GM18861 (cell line): ENCODE results near the gene TCTN1.
"Not testable (repeated sequence)": the region's sequence is repeated elsewhere in the genome, so short reads cannot be mapped to it uniquely, and the experiment has no call there.

Experiments
- ATAC-seq: cut with Tn5 transposase; IDR thresholded peaks from one replicate; pipeline ENCODE4 v1.9.1; 2021; ENCODE audit not compliant: unreplicated experiment

The TCTN1 gene

DNA sequence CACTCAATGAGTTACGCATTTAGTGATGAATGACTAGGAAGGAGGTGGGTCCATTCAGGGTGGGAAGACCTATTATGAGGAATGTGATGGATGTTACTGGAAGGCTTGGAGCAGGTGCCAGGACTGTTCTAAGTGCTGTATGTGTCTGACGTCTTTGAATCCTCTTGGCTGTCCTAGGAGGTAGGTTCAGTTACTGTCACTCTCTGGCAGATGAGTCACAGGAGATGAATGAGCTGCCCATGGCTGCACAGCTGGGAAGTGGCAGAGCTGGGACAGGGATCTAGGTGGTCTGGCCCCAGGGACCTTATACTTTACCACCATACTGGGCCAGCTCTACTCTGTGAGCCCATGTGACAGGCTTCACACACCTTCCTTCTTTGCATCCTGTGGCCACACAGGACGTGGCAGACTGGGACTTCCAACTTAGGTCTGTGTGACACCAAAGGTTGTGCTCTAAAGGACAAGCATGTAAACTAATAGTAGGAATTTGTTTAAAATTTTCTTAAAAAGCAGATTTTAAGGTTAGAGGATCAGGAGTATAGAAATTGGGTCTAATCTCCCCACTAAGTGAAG is 24.0 kb downstream of the TCTN1 start:
- ATAC-seq = no peak

DNA sequence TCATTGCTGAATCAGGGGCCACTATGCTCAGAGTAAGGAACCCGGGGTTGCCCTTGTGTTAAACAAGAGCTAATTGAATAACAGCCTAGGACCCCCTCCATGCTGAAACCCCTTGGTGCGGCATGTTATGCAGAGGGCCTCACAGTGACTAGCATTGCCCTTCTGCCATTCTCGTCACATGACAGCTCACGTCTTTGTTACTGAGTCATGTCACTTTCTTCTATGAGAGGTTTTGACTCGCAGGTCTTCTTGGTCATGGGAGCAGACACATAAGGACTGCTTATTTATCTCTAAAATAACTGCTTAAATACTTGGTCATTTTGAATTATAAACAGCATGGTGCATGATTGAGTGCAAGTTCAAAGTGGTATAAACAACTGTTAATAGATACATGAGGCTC is 24.9 kb downstream of the TCTN1 start:
- ATAC-seq = no peak

DNA sequence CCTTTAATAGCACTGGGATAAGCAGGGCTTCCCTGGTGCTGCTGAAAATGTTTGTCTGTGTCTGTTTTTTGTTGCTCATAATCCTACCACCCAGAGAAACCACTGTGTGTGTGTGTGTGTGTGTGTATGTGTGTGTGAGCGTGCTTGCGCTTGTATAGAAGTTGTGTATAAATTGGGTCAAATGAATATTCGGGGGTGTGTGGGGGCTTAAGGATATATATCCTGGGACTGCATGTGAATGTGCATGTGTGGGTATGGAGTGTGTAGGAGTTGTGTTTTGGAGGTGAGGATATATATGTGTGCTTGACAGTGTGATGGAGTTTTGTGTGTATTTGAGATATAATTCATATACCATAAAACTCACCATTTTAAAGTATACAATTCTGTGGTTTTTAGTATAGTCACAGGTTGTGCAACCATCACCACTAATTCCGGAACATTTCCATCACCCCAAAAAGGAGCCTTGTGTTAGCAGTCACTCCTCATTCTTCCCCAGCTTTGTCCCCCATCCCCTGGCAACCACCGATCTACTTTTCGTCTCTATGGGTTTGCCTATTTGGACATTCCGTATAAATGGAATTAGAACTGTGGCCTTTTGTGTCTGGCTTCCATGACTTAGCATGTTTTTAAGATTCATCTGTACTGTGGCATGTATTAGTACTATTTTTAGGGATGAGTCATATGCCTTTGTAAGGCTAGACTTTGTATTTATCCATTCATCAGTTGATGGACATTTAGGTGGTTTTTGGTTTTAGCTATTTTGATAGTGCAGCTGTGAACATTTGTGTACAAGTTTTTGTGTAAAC is 25.6 kb downstream of the TCTN1 start:
- no peak for ATAC-seq

DNA sequence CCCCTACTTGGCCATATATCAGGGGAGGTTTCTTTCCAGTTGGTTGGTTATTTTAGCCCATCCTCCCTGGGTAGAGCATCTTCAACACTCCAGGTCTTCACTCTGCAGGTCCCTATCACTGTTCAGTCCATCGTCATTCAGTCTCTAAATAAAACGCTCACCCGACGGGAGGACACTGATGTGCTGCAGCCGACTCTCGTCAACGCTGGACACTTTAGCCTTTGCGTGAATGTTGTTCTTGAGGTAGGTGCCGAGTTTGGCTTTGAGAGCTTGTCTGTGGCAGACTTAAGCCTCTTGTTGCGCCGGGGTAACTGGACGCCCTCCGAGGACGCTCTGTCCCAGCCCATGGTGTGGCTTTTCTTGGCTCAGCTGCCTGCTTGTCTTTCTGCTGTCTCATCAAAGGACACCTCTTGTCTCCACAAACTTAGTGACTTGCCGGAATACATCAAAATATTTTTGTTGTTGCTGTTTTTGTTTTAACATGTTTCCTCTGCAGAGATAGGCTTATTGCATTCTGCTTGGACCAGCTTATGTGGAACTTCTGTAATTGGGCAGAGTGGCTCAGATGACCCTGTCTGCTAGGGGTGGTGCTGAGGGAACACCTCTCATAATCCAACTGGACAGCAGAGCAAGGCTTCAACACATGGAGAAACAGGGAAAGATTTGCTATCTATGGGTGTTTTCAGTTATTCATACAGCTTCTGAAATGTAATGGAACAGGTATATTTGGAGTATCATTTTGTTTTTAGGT is 26.5 kb downstream of the TCTN1 start:
- no peak for ATAC-seq

DNA sequence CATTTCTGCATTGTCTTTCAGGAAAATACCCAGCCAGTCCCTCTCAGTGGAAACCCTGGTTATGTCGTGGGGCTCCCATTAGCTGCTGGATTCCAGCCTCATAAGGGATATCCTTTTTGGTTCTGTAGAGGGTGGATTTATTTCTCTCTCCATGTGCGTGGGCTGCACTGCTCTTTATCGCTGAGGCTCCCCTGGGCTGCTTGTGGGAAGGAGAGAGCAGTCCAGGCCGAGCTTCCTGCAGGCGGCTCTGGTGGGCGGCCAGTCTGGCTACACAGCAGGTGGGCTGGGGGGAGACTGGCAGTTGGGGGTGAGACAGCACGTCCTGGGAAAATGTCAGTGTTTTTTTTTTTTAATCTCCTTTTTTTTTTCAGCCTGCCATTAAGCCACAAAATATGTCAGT is 27.6 kb downstream of the TCTN1 start:
- no peak for ATAC-seq

DNA sequence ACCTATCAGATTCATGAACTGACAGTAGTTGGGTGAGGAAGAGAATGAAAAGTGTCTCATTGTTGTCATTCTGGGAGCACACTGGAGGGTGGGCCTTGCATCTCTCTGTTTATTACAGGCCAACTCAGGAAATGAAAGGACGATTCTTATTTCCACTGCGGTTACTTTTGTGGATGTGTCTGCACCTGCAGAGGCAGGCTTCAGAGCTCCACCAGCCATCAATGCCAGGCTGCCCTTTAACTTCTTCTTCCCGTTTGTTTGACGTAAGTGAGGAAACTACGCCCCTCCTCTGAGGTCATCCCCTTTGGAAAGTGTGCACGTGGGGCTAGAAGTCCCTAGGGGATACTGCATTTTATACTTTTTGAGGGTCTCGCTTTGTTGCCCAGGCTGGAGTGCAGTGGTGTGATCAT is 33.7 kb downstream of the TCTN1 start:
- peak; percentile 63 for ATAC-seq

GRCh38 chr12:110649341-110649847 is 35.5 kb downstream of the TCTN1 start:
- ATAC-seq = no peak

DNA sequence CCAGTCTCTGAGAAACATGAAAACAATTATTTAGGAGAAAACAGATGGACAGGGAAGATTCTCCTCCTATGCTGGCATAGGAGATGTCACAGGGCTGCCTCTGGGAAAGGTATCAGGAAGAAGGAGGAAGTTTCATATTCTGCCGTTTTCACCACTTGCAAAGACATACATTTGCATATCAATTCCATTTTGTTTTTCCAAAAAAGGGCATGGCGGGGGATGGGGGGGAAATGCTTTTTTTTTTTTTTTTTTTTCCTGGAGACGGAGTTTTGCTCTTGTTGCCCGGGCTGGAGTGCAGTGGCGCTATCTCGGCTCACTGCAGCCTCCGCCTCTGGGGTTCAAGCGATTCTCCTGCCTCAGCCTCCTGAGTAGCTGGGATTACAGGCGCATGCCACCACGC is 40.3 kb downstream of the TCTN1 start:
- not testable (repeated sequence) for ATAC-seq

DNA sequence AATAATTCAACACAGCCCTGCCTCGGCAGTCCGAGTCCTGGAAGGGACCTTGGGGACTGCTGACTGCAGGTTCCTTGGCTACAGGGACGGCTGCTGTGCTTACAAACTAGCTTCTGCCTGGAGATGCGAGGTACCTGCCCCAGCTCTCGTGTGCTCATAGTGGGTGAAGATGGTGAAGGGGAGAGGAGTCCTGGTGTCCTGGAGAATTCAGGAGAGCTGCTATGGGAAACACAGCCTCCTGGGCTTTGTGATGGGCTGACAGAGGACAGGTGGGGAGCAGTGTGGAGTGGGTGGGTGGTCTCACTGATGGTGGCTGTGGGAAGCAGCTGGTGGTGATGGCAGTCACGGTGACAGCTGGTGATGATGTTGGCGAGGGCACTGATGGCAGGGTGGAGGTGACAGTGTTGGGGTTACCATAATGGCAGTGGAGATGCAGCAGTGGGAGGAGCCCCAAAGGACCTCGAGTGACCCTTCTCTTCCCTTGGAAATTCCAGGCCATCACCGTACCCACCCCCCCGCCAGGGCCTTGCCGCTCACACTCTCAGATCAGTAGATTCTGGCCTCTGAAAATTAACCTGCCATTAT is 42.2 kb downstream of the TCTN1 start:
- no peak for ATAC-seq

- no peak for ATAC-seq
Measured at GRCh38 chr12:110657747-110658146, 43.8 kb downstream of the TCTN1 start.

GRCh38 chr12:110658242-110658641 is 44.3 kb downstream of the TCTN1 start:
- no peak for ATAC-seq

- no peak for ATAC-seq
Measured at GRCh38 chr12:110658878-110659277, 44.9 kb downstream of the TCTN1 start.

DNA sequence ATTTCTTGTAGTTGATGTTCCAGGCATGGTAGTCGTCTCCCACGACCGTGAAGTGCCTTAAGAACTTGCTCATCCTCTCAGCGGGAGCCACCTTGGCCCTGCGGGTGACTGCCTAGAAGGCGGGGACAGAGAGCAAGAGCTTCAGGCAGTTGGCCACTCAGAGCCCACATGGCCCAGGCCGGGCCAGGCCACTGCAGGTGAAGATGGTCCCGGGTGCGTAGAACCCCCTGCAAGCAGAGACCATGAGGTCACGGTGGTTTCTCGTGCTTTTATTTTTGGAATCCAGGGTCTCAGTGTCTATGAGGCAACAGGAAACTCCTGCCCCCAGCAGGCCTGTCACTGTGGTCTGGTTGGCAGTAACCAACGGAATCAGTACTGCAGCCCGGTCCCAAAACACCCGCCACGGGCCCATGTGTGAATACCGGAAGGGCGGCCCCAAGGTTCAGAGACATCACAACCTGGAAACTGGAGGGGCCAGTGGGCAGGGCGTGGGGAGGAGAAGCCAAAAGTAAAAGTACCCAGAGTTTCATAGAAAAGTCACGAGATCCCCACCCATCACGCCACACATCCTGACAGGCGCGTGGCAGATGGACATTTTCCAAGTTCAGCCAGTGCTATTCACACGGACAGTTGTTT is 47.5 kb downstream of the TCTN1 start:
- peak; percentile 79 for ATAC-seq

DNA sequence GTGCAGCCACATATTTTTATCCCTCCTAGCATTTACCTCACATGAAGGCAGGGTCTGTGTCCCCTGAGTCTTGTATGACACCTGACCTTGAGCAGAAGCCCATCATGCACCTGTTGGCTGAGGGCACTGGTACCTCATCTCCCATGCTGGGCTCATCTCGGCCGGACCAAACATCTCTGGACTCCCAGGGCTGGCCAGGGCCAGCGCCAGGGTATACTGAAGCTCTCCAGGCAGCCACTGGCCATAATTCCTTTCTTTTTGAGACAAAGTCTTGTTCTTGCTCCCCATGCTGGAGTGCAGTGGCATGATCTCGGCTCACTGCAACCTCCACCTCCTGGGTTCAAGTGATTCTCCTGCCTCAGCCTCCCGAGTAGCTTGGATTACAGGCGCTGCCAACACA is 53.0 kb downstream of the TCTN1 start:
- no peak for ATAC-seq

GRCh38 chr12:110667671-110668070 is 53.7 kb downstream of the TCTN1 start:
- ATAC-seq = no peak

DNA sequence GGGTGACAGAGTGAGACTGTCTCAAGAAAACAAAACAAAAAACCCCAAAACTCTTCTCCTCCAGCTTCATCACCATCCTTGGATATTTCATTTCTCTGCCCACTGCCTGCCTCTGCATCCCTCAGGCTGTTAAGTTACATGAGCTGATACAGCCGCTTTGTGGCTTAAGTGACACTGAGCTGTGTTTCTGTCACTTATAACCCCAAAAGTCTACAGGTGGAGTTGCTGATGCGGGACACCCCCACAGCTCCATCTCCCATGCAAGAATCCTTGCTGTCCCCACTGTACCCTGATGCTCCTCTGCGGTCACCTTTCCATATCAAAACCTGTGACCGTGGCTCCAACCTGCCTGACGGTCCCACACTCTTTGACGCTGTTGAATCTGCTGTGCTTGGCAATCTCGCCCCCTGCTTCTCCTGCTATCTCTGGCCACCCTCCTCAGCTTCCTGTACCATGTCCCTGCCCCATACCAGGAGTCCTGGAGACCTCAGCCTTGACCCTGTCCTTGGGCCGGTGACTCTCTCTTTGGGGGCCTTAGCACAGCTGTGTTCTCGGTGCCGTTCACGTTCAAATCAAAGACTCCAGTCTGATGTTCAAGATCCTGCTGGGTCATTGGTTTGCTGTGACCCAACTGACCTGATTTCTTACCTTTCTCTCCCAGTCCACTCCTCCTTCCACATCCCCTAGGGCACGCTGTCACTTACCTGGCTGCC is 54.7 kb downstream of the TCTN1 start:
- no peak for ATAC-seq

- no peak for ATAC-seq
Measured at GRCh38 chr12:110669193-110669502, 55.2 kb downstream of the TCTN1 start.

GRCh38 chr12:110670161-110670701 is 56.3 kb downstream of the TCTN1 start:
- peak; percentile 51 for ATAC-seq

GRCh38 chr12:110676171-110676570 is 62.2 kb downstream of the TCTN1 start:
- no peak for ATAC-seq

- ATAC-seq = peak; percentile 72
Measured at GRCh38 chr12:110677206-110677911, 63.4 kb downstream of the TCTN1 start.
